Measurements from ENCODE around the gene LPIN3. TPM values are rescaled to one million over a fixed set of nuclear protein-coding genes. Genes with fewer than 3 reads are reported as not detected.

Gene LPIN3
- total RNA-seq, 1 experiment from 2014 or later: 3.8 TPM

DNA sequence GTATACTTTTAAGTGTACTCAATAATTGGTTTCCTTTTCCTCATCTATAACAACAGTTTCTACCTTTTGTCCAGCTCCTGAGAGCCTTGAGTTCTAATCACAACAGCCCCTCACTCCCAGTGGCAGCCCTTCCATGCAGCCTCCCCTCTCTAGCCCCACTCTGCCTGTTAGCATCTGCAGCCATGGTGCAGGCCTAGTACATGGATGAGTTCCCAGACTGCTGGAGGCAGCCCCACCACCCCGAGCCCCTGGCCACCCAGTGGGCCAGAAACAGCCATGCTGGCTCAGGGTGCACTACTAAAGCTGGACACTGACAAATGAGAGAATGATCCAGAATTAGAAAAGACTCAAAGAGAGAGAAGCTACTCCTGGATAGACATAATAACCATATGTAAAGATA lies 9.7 kb upstream of the LPIN3 start:
- Mint-ChIP-seq H3K36me3 (ENCODE audit: insufficient read depth in 1 of 3, low read depth in 3 of 3) (no peaks in the 10 kb centered on the region), H3K9me3 (no peaks in the 10 kb centered on the region), H3K27me3 (ENCODE audit: low read depth) (peaks cover 14% of the 10 kb centered on the region), H3K4me3 (no peak overlapping the region), H3K4me1 (peaks cover 2 to 4% of the 10 kb centered on the region in 2 experiments; a peak in 1 of 4 replicates), H3K27ac (peak overlapping the region in 1 of 3 experiments; percentile 59; a peak in 1 of 7 replicates)
- Histone ChIP-seq H3K23me2 (ENCODE audit: insufficient read length, low read depth, low read length, poor library complexity, severe bottlenecking) (no peaks in the 10 kb centered on the region), H2BK20ac (ENCODE audit: low read depth, low read length, poor library complexity, severe bottlenecking) (no peak overlapping the region), H3K23ac (ENCODE audit: insufficient read length, low read depth, low read length) (no peak overlapping the region), H4K8ac (replicated peaks; ENCODE audit: insufficient read length, low read depth, low read length) (no peak overlapping the region), H4K91ac (ENCODE audit: insufficient read length, low read depth, low read length) (no peak overlapping the region), H4K20me1 (ENCODE audit: control insufficient read depth, insufficient read depth, insufficient read length) (no peaks in the 10 kb centered on the region), H3K56ac (ENCODE audit: insufficient read length, low read depth, low read length) (no peak overlapping the region), H3K4me1 (ENCODE audit: insufficient read depth, low read length) (no peaks in the 10 kb centered on the region), H4K5ac (ENCODE audit: insufficient read length, low read depth, low read length) (no peak overlapping the region), H3K18ac (ENCODE audit: insufficient read length, low read depth, low read length) (no peak overlapping the region), H3K4ac (ENCODE audit: low read depth, low read length) (no peak overlapping the region), H2BK5ac (ENCODE audit: insufficient read length, low read length) (no peak overlapping the region), H3K9me3 (ENCODE audit: control insufficient read depth, low read depth, low read length) (no peaks in the 10 kb centered on the region), H3K79me2 (ENCODE audit: insufficient read depth, low read length) (no peaks in the 10 kb centered on the region), H3T11ph (ENCODE audit: low read length) (no peak overlapping the region), H3K14ac (ENCODE audit: insufficient read depth, low read length) (no peak overlapping the region), H3K9ac (ENCODE audit: extremely low read depth, insufficient read length, low read length) (no peak overlapping the region), H2BK120ac (ENCODE audit: low read depth, low read length, poor library complexity, severe bottlenecking) (no peak overlapping the region), H3K79me1 (ENCODE audit: insufficient read depth, low read depth, low read length, poor library complexity, severe bottlenecking) (no peaks in the 10 kb centered on the region), H2BK12ac (ENCODE audit: insufficient read length, low read depth, low read length) (no peak overlapping the region), H3K27me3 (ENCODE audit: insufficient read depth, low read length) (no peaks in the 10 kb centered on the region), H2AK5ac (ENCODE audit: insufficient read length, low read length) (no peak overlapping the region), H3K4me2 (ENCODE audit: insufficient read depth, insufficient read length, low read length) (no peak overlapping the region), H3K27ac (ENCODE audit: insufficient read length, low read depth, low read length) (no peak overlapping the region), H2BK15ac (ENCODE audit: low read depth, low read length) (no peak overlapping the region), H2AFZ (ENCODE audit: low read length) (no peak overlapping the region)
- DNase-seq: no peak
- WGBS (ENCODE audit: extremely low coverage, insufficient read length, low lambda C conversion rate): no CpG with 5 or more reads among the region's 1 CpG
- TF ChIP-seq, protein P1, sequence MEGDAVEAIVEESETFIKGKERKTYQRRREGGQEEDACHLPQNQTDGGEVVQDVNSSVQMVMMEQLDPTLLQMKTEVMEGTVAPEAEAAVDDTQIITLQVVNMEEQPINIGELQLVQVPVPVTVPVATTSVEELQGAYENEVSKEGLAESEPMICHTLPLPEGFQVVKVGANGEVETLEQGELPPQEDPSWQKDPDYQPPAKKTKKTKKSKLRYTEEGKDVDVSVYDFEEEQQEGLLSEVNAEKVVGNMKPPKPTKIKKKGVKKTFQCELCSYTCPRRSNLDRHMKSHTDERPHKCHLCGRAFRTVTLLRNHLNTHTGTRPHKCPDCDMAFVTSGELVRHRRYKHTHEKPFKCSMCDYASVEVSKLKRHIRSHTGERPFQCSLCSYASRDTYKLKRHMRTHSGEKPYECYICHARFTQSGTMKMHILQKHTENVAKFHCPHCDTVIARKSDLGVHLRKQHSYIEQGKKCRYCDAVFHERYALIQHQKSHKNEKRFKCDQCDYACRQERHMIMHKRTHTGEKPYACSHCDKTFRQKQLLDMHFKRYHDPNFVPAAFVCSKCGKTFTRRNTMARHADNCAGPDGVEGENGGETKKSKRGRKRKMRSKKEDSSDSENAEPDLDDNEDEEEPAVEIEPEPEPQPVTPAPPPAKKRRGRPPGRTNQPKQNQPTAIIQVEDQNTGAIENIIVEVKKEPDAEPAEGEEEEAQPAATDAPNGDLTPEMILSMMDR (conservative IDR thresholded peaks at IDR 0.05): no peak

All from H9 (cell line).